GM18499 (cell line): Measurements from ENCODE around the gene AHI1.
"Not testable (repeated sequence)": the region's sequence is repeated elsewhere in the genome, so short reads cannot be mapped to it uniquely, and the experiment has no call there.

Experiments
- ATAC-seq: cut with Tn5 transposase; IDR thresholded peaks from one replicate; pipeline ENCODE4 v1.9.1; 2021; ENCODE audit warnings: moderate number of reproducible peaks; ENCODE audit not compliant: insufficient read depth, unreplicated experiment

AHI1 gene

GRCh38 chr6:135246412-135247012 lies 251.0 kb downstream of the AHI1 start:
- not testable (repeated sequence) for ATAC-seq

- no peak for ATAC-seq
Measured at GRCh38 chr6:135244805-135245204, 252.7 kb downstream of the AHI1 start.

GRCh38 chr6:135243871-135244796 lies 253.4 kb downstream of the AHI1 start:
- no peak for ATAC-seq

GRCh38 chr6:135240711-135241110 lies 256.8 kb downstream of the AHI1 start:
- no peak for ATAC-seq

- no peak for ATAC-seq
Measured at GRCh38 chr6:135236732-135237131, 260.8 kb downstream of the AHI1 start.

- no peak for ATAC-seq
Measured at GRCh38 chr6:135236319-135236718, 261.2 kb downstream of the AHI1 start.

- no peak for ATAC-seq
Measured at GRCh38 chr6:135235716-135236115, 261.8 kb downstream of the AHI1 start.

GRCh38 chr6:135234492-135234780 lies 263.1 kb downstream of the AHI1 start:
- no peak for ATAC-seq

- ATAC-seq = no peak
Measured at GRCh38 chr6:135233686-135234491, 263.7 kb downstream of the AHI1 start.
